Measurements from ENCODE around the gene TMEM223.
"Not testable (repeated sequence)": the region's sequence is repeated elsewhere in the genome, so short reads cannot be mapped to it uniquely, and the experiment has no call there.

Gene TMEM223

DNA sequence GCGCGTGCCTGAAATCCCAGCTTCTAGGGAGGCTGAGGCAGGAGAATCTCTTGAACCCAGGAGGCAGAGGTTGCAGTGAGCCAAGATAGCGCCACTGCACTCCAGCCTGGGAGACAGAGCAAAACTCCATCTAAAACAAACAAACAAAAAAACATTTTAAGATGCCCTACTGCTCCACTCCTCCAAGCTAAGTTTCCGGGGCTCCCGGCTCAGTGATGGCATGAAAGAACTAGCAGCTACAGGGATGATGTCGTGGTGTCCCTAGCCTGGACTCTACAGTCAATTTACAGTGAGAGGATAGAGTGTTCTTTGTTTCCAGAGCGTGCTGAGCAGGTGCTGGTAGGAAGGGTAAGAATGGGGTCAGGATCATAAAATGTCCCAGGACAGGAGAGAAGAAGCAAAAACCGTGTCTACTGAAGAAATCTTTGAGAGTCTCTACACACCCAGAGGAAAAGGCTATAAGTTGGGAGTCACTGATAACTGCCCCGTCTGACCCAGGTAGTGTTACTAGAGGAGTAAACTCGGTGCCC lies 36.7 kb downstream of the TMEM223 start:
- DNase-seq: peak in 2 of 58 donors; percentile 5 to 10

DNA sequence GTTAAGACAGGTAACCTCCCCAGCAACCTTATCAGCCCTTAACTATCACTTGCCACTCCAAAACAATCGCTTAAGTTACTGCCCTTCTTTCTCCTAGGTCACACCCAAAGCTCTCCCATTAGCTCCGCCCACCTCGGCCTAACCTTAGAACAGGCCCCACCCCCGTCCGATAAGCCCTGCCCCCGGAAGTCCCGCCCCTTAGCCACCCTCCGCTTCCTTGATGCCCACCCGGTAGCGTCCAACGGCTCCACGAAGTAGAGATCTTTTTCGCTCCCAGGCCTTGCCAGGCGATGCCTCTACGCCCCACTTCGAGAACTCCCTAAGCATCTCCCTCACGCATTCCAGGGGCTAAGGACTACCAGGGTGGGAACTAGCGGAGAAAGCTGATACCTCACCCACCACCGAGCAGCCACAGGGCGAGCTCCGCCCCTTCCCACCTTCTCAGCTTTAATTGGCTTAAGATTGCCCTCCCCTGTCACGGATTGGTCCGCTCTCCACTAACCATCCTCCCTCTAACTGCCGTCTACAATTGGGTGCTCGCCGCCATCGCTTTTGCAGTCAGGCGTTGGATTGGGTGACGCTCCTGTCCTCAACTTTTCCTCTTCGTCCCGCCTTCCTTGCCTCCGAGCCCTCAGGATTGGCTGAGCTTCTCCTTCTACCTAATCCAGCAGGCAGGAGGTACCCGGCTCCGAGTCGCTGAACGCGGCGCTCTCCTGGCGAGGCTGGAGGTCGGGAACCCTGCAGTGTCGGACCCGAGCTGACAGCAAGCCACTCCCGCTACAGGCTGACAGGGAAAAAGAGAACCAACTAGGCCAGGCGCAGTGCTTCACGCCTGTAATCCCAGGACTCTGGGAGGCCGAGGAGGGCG lies 37.8 kb downstream of the TMEM223 start, which contains the start of gene ZBTB3:
TSS of gene ZBTB3 (minus strand) at position 425 of the 868 bp plus-strand sequence. CDS start 496 bp downstream, outside the sequence.
- peak; percentile 77 to 100 (median 98) for DNase-seq

DNA sequence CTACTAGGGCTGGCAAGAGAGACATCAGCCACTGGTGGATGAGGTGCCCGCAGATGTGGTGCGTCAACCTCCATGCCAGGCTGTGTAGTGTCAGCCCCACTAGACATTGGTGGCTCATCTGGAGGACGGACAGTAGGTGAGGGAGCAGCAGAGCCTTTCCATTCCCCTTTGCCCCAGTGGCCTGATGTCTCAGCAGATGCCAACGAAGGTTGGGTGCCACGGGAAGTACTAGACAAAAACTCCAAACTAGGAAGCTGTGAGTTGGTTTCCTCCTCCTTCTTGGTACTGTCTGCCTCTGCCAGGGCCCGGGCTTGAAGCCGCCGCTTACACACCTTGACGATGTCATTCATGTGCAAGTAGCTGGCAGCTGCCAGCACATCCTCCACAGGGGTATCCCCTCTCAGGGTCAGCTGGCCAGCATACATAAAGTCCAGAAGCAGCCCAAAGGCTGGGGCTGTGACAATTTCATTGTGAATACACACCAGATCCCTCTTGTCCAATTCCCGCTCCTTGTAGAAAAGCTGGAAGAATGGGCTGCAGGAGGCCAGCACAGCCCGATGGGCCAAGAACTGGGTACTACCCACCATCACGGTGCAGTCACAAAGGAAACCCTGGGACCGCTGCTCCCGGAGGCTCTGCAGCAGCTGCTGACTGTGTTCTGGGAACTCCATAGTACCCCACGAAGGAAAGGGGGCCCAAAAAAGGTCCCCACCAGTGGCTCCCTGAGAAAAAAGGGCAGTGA lies 38.6 kb downstream of the TMEM223 start:
- DNase-seq: no peak

DNA sequence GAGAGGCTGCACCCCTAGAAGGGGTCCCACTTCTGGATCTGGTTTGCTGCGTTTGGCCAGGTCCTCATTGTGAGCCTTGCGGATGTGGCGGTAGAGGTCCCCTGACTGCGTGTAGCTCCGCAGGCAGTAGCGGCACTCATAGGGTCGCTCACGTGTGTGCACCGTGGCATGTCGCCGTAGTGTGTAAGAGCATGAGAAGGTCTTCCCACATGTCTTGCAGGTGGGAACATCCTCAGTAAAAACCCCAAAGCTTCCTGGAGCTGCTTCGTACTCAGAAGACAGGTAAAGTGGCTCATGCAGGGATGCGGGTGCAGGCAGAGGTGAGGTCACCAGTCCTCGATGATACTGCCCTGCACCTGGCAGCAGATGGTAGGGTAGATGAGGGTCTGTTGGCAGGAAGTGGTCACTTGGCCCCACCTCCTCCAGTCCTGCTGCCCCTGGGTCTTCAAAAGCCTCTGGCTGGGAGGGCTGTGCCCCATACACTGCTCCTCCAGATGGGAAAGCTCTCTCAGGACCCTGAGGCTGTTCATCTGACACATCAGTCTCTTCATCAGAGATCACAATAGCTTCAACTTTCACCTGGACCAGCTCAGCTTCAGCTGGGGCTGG lies 39.5 kb downstream of the TMEM223 start:
- no peak for DNase-seq

DNA sequence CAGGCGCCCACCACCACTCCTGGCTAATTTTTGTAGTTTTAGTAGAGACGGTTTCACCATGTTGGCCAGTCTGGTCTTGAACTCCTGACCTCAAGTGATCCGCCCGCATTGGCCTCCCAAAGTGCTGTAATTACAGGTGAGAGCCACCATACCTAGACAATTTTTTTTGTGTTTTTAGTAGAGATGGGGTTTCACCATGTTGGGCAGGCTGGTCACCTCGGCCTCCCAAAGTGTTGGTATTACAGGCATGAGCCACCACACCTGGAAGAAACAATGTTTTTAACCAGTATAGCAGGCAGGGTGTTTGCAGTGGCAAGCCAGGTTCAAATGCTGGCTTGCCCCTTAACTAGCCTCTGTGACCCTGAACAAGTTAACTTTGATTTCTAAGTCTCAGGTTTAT lies 41.9 kb downstream of the TMEM223 start:
- DNase-seq: not testable (repeated sequence)

DNA sequence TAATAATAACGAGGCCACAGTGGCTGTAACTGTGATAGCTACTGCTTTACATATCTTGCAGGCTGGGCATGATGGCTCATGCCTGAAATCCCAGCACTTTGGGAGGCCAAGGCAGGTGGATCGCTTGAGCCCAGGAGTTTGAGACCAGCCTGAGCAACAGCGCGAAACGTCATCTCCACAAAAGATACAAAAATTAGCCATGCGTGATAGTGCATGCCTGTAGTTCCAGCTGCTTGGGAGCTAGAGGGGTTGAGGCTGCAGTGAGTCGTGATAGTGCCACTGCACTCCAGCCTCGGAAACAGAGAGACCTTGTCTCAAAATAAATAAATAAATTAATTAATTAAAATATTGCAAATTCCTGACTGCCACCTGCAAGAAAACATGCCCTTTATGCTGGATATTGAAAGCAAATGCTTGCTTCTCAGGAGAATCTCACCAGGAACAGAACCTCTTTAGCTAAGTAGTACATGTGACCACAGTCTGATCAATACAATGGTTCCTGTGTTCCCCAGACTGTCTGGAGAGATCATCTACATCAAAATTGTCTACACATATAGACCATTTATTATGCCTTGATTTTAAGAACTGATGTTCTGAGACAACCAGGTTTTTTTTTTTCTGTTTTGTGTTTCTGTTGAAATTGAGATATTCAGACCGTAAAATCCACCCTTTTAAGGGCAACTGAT lies 44.2 kb downstream of the TMEM223 start:
- DNase-seq: peak in 1 of 58 donors; percentile 32

Data from anterior cingulate cortex (tissue), 58 donors.